SK-N-MC (cell line): ENCODE results near the gene TRABD2B.

Source experiments
- DNase-seq: peaks from one replicate; pipeline ENCODE4 v3.0.0-alpha.2; 2011; ENCODE audit warnings: low read depth, low spot score
- H3K27ac ChIP-seq: fragments of 200-600 bp; sonication (generic); 2 replicates; pipeline ENCODE4 v1.5.1; 2016; ENCODE audit warnings: mixed run types
- H3K36me3 ChIP-seq: fragments of 200-600 bp; sonication (generic); 2 replicates; pipeline ENCODE4 v1.6.1; 2017; ENCODE audit warnings: antibody characterized with exemption, low read length, mixed read lengths; ENCODE audit not compliant: insufficient read depth
- H3K4me3 ChIP-seq: fragments of 200-600 bp; sonication (generic); 2 replicates; pipeline ENCODE4 v1.5.1; 2016
- H3K9ac ChIP-seq: fragments of 200-600 bp; sonication (generic); 2 replicates; pipeline ENCODE4 v1.8.0; 2017; ENCODE audit warnings: mixed run types, mixed read lengths; ENCODE audit not compliant: insufficient read length
- H3K9me3 ChIP-seq: fragments of 200-600 bp; sonication (generic); 2 replicates; pipeline ENCODE4 v1.6.1; 2017; ENCODE audit warnings: low read depth, mild to moderate bottlenecking, antibody characterized with exemption, low read length, moderate library complexity, mixed read lengths
- EZH2 ChIP-seq: fragments of 200-600 bp; sonication (generic); IDR thresholded peaks from one replicate; pipeline ENCODE4 v1.6.1; 2017; ENCODE audit warnings: antibody characterized with exemption
- FOXP2 ChIP-seq: optimal IDR thresholded peaks from 2 replicates; pipeline ENCODE3; 2011; ENCODE audit warnings: mild to moderate bottlenecking, moderate library complexity; ENCODE audit not compliant: insufficient read depth; ENCODE audit errors: extremely low read length, control extremely low read depth
- POLR2AphosphoS5 ChIP-seq: IDR thresholded peaks from 2 replicates; pipeline ENCODE4 v1.6.1; 2012; ENCODE audit warnings: mild to moderate bottlenecking, low read depth, low read length, borderline replicate concordance

TRABD2B gene

DNA sequence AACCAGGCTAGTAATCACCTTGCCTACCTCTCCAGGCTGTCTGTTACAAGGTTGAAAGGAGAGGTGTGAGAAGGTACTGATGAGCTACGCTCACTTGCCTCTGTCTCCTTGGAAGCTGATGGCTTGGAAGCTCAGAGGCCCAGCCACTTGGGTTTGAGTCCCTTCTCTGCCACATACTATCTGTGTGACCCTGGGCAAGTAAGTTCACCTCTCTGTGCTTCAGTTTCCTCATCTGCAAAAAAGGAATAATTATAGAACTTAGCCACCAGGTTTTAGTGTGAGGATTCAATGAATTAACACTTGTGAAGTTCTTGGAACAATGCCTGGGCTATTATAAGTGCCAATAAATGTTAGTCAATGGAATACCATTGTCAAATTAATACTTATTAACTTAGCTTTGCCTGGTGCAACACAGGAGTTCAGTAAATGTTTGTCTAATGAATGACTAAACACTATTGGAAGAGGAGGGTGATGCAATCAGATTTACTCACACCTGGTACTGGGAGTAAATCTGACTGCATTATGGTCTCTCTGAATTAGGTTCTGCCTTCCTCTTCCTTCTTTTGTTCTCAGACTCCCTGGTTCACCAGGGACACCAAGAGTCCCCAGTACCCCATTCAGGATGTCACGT lies 55.5 kb downstream of the TRABD2B start:
- no peak for DNase-seq
- no peaks in the 10 kb centered on the region for H3K9me3 ChIP-seq

DNA sequence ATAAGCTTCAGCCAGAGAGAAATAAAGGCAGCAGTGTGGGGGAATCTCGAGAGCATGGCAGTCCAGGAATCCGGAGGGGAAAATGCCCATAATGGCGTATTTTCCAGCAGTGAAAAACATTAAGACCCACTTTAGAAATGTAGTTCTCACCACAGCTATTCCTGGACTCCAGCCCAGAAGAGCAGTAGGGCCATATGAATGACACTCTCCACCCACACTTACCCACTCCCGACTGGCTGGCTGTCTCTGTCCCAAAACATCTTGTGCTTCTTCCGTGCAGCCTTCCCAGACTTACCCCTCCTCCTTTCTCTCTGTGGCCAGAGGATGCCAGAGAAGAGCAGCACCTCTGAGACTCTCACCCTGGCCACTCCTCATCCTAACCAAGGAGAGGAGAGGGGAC lies 56.4 kb downstream of the TRABD2B start:
- no peak overlapping the region for H3K9ac ChIP-seq
- no peaks in the 10 kb centered on the region for H3K36me3 ChIP-seq
- H3K27ac ChIP-seq, result no peak overlapping the region
- no peak for TF ChIP-seq EZH2
- TF ChIP-seq FOXP2, result no peak
- TF ChIP-seq POLR2AphosphoS5, result no peak
- no peaks in the 10 kb centered on the region for H3K9me3 ChIP-seq
- no peak overlapping the region for H3K4me3 ChIP-seq
- DNase-seq, result no peak

More for the DNA sequence above, 55.5 kb downstream of the TRABD2B start:
- no peak overlapping the region for H3K9ac ChIP-seq
- no peak overlapping the region for H3K4me3 ChIP-seq
- H3K27ac ChIP-seq, result no peak overlapping the region
- no peaks in the 10 kb centered on the region for H3K36me3 ChIP-seq
- no peak for TF ChIP-seq POLR2AphosphoS5
- no peak for TF ChIP-seq FOXP2
- TF ChIP-seq EZH2, result no peak

DNA sequence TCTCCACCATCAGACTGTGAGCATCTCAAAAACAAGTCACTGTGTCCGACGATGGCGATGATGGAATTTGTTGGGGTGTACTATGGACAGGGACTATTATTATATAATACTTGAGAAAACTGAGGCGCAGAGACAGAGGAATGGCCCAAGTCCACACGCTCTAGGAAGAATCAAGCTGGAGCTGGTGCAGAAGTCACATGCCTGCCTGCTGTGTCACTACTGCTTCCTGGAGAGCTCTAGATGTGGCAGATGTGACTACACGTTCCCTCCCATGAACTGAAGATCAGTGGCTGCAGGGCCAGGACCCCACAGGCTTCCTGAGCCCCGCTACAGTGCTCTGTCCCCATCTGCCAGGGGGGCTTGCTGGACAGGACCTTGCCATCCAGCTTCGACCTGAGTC lies 56.9 kb downstream of the TRABD2B start:
- Histone ChIP-seq H3K36me3 (no peaks in the 10 kb centered on the region), H3K9ac (no peak overlapping the region), H3K27ac (no peak overlapping the region), H3K9me3 (no peaks in the 10 kb centered on the region), H3K4me3 (no peak overlapping the region)
- no peak for DNase-seq
- TF ChIP-seq FOXP2 (no peak), POLR2AphosphoS5 (no peak), EZH2 (no peak)

DNA sequence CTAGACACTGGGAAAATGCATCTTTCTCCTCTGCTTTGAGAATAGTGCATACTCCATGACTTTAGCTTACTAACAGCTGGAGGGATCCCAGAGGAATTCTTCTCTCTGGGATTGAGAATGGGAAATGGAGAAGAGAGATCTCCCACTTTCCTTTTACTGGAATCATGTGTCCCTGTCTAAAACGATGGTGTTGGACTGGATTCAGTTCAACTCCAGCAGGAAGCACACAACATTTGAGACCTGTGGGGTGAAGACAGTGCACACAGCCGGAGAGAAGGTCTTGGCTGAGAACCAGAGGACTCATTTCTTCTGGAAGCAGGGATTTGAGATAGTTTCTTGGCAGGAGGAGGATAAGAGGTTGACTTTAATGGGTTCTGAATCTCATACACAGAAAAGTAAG lies 58.7 kb downstream of the TRABD2B start:
- Histone ChIP-seq H3K4me3 (no peak overlapping the region), H3K9ac (no peak overlapping the region), H3K9me3 (no peaks in the 10 kb centered on the region), H3K27ac (no peak overlapping the region), H3K36me3 (no peaks in the 10 kb centered on the region)
- no peak for DNase-seq
- TF ChIP-seq FOXP2 (no peak), EZH2 (no peak), POLR2AphosphoS5 (no peak)

DNA sequence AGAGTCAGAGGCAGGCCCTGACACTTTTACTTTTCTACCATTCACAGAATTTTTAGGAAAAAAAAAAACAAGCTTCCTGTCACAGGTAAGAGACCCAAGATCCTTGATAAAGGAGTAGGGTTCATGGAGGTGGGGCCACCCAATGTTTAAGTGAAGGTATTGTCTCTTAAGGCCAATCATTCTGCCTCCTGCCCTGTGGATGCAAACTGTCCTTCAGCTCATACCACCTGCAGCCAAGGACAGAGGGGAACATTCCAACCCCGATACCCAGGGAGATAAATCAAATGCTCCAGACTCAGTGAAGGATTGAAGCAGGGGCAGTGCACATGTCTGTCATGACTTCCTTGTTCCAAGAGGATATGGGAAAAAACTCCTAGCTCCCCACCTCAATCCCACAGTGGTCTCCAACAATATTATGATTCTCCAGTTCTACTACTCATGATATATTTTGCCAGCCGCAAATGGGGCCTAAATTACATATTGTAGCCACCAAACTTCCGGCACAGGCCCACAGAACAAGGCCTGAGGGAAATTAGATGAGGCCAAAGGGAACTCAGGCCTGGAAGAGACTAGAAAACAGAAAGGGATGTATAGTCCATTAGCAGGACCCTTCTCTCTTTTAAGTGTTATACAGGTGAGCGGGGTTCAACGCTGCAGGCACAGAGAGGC lies 59.5 kb downstream of the TRABD2B start:
- Histone ChIP-seq H3K4me3 (no peak overlapping the region), H3K9me3 (no peaks in the 10 kb centered on the region), H3K9ac (no peak overlapping the region), H3K27ac (no peak overlapping the region), H3K36me3 (no peaks in the 10 kb centered on the region)
- DNase-seq, result no peak
- TF ChIP-seq POLR2AphosphoS5 (no peak), EZH2 (no peak), FOXP2 (no peak)

DNA sequence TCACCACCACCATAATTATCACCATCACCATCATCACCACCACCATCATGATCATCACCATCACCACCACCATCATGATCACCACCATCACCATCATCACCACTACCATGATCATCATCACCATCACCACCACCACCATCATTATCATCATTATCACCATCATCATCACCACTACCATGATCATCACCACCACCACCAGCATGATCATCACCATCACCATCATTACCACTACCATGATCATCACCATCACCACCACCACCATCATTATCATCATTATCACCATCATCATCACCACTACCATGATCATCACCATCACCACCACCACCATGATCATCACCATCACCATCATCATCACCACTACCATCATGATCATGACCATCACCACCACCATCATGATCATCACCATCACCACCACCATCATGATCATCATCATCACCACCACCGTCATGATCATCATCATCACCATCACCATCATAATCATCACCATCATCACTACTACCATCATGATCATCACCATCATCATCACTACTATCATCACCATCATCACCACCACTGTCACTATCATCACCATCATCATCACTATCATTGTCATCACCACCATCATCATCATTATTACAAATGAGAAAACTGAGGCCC lies 60.2 kb downstream of the TRABD2B start:
- no peak for DNase-seq
- Histone ChIP-seq H3K4me3 (no peak overlapping the region), H3K9ac (no peak overlapping the region), H3K36me3 (no peaks in the 10 kb centered on the region), H3K9me3 (no peaks in the 10 kb centered on the region), H3K27ac (no peak overlapping the region)
- no peak for TF ChIP-seq FOXP2

DNA sequence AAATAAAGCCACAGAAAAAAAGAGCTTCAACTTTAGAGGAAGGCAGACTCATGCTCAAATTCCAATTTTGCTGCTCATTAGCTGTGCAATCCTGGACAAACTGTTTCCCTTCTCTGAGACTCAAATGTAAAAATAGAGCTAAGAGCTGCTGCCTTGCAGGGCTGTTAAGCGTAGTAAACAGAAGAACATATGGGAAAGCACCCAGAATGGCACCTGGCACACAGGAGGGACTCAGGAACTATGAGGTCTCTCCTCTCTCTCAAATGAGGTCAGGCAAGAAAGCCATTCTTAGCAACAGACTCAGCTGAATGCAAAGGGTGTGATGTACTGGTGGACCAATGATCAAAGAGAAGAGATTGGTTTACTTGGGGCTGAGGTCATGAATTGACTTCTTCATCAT lies 61.3 kb downstream of the TRABD2B start:
- TF ChIP-seq POLR2AphosphoS5, result no peak
- TF ChIP-seq FOXP2, result no peak
- TF ChIP-seq EZH2, result no peak
- Histone ChIP-seq H3K36me3 (no peaks in the 10 kb centered on the region), H3K27ac (no peak overlapping the region), H3K4me3 (no peak overlapping the region), H3K9ac (no peak overlapping the region), H3K9me3 (no peaks in the 10 kb centered on the region)
- DNase-seq, result no peak

DNA sequence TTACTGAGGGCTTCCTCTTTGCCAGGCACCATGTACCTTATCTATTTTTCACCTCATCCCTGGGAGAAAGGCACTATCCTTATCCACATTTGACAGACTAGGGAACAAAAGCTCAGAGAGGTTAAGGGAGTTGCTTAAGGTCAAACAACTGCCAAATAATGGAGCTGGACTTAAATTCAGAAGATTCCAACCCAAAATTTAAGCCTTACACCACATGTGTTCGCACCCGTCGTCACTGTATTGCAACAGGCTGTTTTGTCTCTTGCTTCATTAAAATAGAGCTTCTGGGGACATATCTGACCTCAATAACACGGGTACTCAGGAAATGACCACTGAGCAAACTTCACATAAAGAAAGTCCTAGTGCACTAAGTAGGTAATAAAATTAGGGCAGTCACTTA lies 62.0 kb downstream of the TRABD2B start:
- Histone ChIP-seq H3K9ac (no peak overlapping the region), H3K4me3 (no peak overlapping the region), H3K27ac (no peak overlapping the region), H3K36me3 (no peaks in the 10 kb centered on the region), H3K9me3 (no peaks in the 10 kb centered on the region)
- no peak for DNase-seq
- TF ChIP-seq POLR2AphosphoS5, result no peak

DNA sequence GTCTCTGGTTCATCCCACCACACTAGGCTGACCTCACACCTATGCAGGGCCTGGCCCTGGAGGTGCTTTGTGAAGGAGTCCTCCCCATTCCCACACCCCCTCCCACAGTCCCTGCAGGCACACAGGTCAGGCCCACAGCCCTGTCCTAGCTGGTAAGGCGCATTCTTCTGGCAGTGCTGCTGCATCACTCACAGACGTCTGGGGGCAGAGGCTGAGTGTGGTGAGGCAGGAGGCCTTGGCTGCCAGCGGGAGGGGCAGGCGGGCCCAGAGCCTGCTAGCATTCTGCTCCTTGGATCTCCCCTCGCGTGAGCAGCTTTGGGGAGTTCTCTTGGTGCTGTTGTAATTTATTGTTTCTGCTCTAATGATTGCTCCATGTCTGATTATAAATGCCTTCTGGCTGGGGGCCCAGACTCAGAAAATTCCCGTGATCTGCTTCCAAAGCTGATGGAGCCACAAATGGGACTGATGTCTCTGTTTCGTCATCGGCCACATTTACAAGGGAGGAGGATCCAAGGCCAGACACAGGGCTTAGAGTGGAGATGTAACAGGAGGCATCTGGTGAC lies 62.9 kb downstream of the TRABD2B start:
- DNase-seq, result peak; percentile 70
- H3K9me3 ChIP-seq, result no peaks in the 10 kb centered on the region
- TF ChIP-seq POLR2AphosphoS5 (no peak), EZH2 (no peak), FOXP2 (no peak)
- no peak overlapping the region for H3K9ac ChIP-seq
- no peaks in the 10 kb centered on the region for H3K36me3 ChIP-seq
- peak overlapping the region; percentile 77; the same call in 1 of the 2 replicates for H3K27ac ChIP-seq
- peak overlapping the region; percentile 54 for H3K4me3 ChIP-seq
